HK-2 (cell line): ENCODE results near the gene DCAF12.
"Not testable (repeated sequence)": the region's sequence is repeated elsewhere in the genome, so short reads cannot be mapped to it uniquely, and the experiment has no call there.

Experiments used
- DNase-seq: peaks from one replicate; pipeline ENCODE4 v3.0.0-alpha.2; 2018; ENCODE audit not compliant: unreplicated experiment

Gene DCAF12

DNA sequence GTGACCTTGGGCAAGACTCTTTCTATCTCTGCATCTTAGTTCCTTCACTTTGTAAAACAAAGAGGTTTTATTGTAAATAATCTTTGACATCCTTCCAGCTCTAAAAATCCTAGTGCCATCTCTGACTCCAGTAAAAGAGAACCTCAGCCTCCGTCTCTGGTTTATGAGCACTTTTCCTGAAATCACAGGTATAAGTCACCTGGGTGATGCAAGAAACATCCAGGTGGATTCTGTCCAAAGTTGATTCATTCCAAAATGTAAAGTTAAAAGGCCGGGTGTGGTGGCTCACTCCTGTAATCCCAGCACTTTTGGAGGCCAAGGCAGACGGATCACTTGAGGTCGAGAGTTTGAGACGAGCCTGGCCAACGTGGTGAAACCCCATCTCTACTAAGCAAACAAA, 56.7 kb downstream of the DCAF12 start:
- no peak for DNase-seq

DNA sequence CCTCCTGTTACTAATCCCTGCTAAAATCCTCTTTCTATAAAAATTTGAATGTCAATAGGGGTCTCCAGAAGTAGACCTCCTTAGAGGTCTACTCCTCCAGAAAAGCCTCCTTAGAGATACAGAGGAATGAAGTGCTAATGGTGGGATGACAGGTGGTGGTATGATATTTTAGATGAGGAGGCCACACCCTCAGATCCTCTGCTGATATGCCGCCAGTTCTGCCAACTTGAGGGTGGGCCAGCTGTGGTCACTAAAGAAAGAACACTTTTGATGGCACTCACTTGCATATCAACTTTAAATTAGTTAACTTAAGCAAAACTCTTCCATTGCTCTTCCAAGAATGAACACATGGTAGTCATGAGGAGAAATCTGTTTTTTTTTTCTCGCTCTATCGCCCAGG, 61.0 kb downstream of the DCAF12 start:
- no peak for DNase-seq

DNA sequence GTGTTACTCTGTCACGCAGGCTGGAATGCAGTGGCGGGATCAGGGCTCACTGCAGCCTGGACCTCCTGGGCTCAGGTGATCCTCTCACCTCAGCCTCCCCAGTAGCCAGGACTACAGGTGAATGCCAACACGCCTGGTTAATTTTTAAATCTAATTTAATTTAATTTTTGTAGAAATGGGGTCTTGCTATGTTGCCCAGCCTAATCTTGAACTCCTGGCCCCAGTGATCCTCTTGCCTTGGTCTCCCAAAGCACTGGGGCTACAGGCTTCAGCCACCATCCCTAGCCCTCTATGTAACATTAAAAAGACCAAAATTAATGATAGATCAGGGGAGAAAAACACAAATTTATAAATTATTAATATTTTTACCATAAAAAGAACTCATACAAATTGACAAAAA, 66.5 kb downstream of the DCAF12 start:
- DNase-seq, result no peak

DNA sequence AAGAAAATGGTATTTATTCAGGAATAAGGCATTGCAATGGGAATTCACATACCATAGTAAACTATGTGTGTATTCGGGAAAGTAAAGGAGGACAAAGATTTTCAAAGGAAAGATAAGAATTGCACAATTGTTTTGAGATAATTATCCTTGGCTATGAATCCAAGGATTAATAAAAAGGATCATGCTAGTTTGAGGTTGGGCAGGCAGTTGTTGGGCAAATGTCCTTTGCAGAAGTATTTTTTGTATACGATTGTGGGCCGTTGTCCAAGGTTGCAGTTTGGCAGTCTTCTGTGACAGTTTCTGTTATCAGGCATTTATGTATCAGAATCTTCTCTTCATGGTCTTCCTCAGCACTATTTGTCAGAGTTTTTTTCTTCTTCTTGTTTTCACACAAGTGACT, 67.2 kb downstream of the DCAF12 start:
- DNase-seq, result no peak

DNA sequence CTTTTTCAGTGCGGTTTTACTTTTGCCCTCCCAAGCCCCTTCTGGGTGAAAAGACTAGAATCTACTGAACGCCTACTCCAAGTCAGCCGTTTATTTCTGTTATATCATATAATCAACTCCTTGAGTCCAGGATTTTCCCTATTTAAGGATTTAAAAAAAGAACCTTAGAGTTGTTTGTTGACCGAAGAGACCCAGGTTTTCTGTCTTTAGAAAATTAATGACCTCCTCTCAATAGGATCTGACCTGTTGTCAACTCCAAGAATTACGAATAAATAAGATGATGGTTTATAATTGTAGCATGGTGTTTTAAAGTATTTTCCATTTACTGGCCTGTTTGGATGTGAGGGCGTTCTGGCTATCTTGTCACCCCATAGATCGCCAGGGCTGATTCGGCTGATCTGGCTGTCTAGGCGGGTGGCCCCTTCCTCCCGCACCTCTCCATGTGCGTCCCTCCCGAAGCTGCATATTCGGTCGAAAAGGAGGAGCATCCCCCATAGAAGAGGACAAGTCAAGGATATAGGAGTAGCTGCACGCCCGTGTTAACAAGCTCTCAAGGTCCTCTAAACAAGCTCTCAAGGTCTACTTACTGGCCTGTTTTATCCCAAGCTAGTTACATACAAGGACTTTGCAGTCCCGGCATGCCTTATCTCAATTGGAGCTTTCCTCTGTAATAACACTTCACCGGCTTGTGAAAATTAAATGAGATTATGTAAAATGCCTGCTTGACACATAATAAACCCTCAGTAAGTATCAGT, 76.7 kb downstream of the DCAF12 start:
- DNase-seq, result no peak

DNA sequence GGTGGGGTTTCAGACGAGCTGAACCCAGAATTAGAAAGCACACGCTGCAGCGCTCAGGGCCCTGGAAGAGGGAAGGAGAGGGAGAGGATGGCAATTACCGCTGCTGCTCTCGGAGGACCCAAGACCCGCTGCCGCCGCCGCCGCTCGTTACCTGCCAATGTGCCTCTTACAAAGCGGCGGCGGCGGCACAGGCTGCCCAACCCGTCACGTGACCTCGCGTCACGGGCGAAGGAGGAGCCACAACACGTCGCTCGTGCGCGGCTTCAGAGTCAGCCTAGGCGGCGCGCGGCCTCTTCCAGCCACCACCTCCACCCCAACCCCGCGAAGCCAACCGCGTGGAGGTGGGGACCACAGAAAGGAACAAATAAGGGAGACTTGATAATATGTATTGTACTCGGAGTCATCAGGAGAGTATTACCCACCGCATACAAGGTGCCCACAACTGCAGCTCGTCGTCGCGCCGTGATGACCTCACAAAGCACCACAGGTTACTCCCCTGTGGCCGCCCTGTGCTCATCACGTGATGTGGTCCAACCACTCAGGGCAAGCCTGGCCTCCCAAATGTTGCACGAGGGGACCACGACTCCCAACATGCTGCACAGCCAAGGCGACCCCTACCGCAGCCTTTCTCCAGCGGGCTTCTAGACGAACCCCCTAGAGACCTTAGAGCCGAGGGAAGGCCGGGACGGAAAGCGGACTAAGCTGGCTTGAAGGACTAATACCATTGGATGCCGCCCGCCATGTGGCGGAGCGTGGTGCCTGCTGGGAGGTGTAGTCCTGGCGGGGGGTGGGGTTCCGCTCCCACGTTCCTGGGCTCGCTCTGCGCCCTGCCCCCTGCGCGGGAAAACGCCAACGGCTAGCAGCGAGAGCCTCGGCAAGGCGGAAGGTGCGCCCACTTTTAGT, 77.5 kb downstream of the DCAF12 start, which contains the start of gene UBAP2:
Gene UBAP2, minus strand, starts transcription at position 161 of the 903 bp plus-strand sequence. CDS start 31,739 bp downstream, outside the sequence.
- DNase-seq, result peak; percentile 91

DNA sequence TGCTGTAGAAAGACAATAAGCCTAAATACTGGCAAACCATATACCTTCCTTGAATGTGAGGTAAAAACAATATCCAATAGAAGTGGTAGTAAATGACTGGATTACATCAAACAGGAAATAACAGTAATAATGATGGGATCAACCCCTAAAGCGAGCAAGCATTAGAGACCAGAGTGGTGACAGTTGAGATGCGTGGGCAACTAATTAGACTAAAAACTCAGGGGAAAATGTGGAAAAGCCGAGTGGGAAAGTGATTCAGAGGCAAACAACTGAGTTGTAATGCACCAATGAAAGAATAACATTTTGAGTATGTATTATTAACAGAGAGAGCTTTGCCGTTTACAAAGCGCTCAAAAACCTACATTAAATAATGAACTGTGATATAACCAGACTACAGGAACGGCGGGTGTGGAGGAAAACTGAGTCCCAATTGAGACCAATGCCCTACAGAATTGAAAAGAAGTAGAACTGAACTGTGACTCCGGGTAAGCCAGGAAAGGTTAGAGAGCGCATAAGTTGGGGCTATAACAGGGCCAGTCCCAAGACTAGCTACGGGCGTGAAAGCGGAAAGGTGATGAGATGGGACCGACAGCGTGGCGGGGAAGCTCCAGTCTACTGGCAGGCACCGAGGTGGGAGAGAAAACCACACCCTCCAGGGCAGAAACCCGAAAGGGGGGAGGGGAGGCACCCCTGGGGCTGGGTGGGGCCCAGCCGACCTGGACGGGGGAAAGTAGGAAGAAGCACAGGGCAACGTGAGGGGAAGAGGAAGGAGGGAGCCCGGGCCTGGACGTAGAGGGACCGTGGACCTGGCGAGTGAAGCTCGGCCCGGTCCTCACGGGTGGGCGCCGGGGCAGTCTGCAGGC, 78.4 kb downstream of the DCAF12 start:
- DNase-seq, result peak; percentile 58

DNA sequence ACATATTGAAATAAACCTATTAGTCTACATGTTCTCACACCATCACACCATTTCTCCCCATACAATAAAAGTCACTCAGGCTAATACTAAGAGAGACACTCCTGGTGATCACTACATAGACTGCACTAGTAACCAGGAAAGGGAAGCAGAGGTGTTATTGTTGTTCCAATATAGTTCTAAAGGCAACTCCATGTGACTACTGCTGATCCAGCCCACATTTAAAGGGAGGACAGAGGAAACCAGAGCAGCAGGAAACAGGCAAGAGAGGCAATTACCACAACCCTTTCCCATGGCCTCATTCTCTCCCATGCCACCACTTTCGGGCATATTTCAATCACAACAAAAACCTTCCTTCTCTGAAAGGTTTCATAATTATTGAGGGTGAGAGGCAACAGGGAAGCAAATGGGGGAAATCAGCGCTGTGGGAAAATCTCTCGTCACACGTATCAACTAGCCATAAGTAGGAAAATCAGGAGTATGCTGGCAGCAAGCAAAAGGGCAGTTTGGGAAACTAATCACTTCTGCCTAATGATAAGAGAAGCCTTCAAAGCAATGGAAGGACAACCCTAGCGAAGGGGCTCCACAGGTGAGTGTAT, 79.6 kb downstream of the DCAF12 start:
- no peak for DNase-seq

DNA sequence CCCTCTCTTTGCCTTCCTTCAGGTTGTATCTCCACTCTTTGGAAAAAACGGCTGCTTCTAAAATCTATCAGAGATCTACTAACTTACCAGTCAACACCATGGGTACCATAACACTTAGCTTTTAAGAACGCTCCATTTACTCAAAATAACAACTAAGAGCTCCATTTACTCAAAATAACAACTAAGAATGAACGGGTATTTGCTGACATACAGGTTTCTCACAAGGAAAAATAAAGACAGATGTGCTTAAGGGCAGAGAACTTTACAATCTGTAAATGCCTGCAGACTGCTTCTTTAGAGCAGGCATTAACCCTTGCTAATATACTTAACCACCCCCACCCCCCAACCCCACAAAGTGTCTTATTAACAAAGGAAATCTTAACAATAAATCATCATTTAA, 80.6 kb downstream of the DCAF12 start:
- DNase-seq, result no peak

DNA sequence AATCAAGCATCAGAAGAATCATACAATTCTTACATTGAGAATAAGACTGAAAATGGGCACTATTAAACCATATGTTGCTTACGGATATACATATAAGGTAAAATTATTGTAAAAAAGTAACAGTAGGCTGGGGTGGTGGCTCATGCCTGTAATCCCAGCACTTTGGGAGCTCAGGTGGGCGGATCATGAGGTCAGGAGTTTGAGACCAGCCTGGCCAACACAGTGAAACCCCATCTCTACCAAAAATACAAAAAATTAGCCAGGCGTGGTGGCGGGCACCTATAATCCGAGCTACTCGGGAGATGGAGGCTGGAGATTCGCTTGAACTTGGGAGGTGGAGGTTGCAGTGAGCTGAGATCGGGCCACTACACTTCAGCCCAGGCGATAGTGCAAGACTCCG, 84.4 kb downstream of the DCAF12 start:
- not testable (repeated sequence) for DNase-seq

DNA sequence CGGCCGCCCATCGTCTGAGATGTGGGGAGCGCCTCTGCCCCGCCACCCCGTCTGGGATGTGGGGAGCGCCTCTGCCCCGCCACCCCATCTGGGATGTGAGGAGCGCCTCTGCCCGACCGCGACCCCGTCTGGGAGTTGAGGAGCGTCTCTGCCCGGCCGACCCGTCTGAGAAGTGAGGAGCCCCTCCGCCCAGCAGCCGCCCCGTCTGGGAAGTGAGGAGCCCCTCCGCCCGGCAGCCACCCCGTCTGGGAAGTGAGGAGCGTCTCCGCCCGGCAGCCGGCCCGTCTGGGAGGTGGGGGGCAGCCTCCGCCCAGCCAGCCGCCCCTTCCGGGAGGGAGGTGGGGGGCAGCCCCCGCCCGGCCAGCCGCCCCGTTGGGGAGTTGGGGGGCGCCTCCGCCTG, 87.6 kb downstream of the DCAF12 start:
- not testable (repeated sequence) for DNase-seq

DNA sequence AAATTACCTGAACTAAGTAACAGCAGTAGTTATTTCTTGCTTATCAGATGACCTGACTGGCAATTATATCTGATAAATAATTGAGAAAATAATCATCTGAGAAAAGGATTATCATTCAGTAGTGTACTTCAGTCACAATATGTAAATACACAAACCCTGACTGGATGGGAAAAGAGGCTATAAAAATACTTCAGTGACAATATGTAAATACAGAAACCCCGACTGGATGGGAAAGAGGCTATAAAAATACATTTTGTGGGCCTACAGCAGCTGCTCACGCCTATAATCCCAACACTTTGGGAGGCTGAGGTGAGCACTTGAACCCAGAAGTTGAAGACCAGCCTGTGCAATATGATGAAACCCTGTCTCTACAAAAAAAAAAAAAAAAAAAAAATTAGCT, 88.9 kb downstream of the DCAF12 start:
- no peak for DNase-seq

DNA sequence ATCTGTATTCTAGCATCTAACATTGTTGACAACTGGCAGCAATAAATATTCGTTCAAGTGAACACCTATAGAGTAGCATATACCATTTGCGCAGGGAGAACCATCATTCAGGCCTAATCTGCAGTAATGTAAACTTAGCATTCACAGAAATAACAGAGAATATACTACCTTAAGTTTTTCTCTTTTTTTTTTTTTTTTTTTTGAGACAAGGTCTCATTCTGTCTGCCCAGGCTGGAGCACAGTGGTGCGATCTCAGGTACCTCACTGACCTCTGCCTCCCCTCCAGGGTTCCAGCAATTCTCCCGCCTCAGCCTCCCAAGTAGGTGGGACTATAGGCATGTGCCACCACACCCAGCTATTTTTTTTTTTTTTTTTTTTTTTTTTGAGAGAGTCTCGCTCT, 89.9 kb downstream of the DCAF12 start:
- DNase-seq, result no peak
